SK-N-MC (cell line): ENCODE results near the gene DPEP2.

Source experiments
- DNase-seq: peaks from one replicate; pipeline ENCODE4 v3.0.0-alpha.2; 2011; ENCODE audit warnings: low read depth, low spot score
- H3K27ac ChIP-seq: fragments of 200-600 bp; sonication (generic); 2 replicates; pipeline ENCODE4 v1.5.1; 2016; ENCODE audit warnings: mixed run types
- H3K36me3 ChIP-seq: fragments of 200-600 bp; sonication (generic); 2 replicates; pipeline ENCODE4 v1.6.1; 2017; ENCODE audit warnings: antibody characterized with exemption, low read length, mixed read lengths; ENCODE audit not compliant: insufficient read depth
- H3K4me3 ChIP-seq: fragments of 200-600 bp; sonication (generic); 2 replicates; pipeline ENCODE4 v1.5.1; 2016
- H3K9ac ChIP-seq: fragments of 200-600 bp; sonication (generic); 2 replicates; pipeline ENCODE4 v1.8.0; 2017; ENCODE audit warnings: mixed run types, mixed read lengths; ENCODE audit not compliant: insufficient read length
- H3K9me3 ChIP-seq: fragments of 200-600 bp; sonication (generic); 2 replicates; pipeline ENCODE4 v1.6.1; 2017; ENCODE audit warnings: low read depth, mild to moderate bottlenecking, antibody characterized with exemption, low read length, moderate library complexity, mixed read lengths
- EZH2 ChIP-seq: fragments of 200-600 bp; sonication (generic); IDR thresholded peaks from one replicate; pipeline ENCODE4 v1.6.1; 2017; ENCODE audit warnings: antibody characterized with exemption
- FOXP2 ChIP-seq: optimal IDR thresholded peaks from 2 replicates; pipeline ENCODE3; 2011; ENCODE audit warnings: mild to moderate bottlenecking, moderate library complexity; ENCODE audit not compliant: insufficient read depth; ENCODE audit errors: extremely low read length, control extremely low read depth
- POLR2AphosphoS5 ChIP-seq: IDR thresholded peaks from 2 replicates; pipeline ENCODE4 v1.6.1; 2012; ENCODE audit warnings: mild to moderate bottlenecking, low read depth, low read length, borderline replicate concordance

The DPEP2 gene

DNA sequence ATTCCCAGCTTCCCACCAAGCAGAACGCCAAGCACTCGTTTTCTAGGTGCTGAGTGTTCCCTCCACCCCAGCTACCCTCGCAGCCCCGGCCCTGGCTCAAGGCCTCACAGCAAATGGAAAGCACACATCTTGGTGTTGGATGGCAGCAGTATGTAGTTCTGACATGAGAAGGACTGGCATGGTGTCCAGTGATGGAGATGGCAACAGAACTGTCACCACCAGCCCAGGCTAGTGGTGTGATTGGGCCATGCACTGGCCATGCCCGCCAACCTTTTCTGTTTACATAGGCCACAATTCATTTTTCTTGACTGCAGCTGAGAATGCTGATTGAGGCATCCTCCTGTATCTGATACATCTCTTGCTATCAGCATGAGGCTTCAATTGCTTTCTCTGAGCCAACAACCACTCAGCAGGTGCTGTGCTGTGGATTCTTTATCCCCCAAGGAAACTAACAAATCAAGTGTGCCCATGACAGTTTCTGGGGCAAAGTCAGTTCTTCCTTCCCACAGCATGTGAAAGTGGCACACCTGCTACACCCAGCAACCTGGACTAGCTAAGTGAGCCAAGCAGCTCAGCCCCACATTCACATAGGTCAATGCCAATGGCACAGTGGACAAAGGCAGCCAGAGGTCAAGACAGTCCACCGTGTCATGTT, 34.7 kb downstream of the DPEP2 start:
- Histone ChIP-seq H3K4me3 (no peak overlapping the region), H3K9ac (no peak overlapping the region), H3K27ac (no peak overlapping the region), H3K9me3 (no peaks in the 10 kb centered on the region), H3K36me3 (no peaks in the 10 kb centered on the region)
- DNase-seq: no peak
- no peak for TF ChIP-seq POLR2AphosphoS5
- TF ChIP-seq FOXP2: no peak
- TF ChIP-seq EZH2: no peak

DNA sequence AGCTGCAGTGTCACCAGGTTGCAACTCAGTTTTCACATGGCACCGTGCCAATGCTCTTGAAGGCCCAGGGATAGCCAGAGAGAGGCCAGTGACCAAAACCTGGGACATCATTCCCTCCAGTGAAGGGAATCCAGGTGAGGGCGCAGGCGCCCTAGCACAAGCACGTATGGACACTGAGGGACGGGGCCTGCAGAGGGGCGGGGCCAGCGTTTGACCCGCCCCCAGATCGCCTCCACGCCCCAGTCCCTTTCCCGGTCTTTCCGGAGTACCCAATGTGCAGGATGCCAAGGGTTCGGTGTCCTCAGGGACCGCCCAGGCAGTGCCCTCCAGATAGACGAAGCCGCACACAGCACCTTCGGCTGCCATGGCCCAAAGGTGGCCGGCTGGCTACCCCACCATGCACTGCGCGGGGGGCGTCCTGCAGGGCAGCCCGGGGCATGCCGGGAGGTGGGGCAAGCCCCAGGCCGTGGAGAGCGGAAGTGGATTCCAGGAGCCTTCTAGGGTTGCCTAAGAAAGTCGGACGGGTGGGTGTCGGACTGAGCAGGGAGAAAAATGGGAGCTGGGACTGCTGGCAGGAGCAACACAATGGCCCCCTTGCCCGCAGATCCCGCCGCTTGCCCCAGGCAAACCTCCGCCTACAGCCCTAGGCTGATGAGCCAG, 35.5 kb downstream of the DPEP2 start:
- Histone ChIP-seq H3K9ac (no peak overlapping the region), H3K9me3 (no peaks in the 10 kb centered on the region), H3K27ac (no peak overlapping the region), H3K4me3 (no peak overlapping the region), H3K36me3 (no peaks in the 10 kb centered on the region)
- no peak for TF ChIP-seq EZH2
- no peak for TF ChIP-seq POLR2AphosphoS5
- no peak for TF ChIP-seq FOXP2
- DNase-seq: no peak

GRCh38 chr16:67963292-67963661, 36.0 kb downstream of the DPEP2 start:
- H3K9ac ChIP-seq: no peak overlapping the region
- H3K36me3 ChIP-seq: no peaks in the 10 kb centered on the region
- H3K27ac ChIP-seq: no peak overlapping the region
- no peaks in the 10 kb centered on the region for H3K9me3 ChIP-seq
- no peak overlapping the region for H3K4me3 ChIP-seq
- no peak for DNase-seq
- no peak for TF ChIP-seq POLR2AphosphoS5
- no peak for TF ChIP-seq EZH2
- no peak for TF ChIP-seq FOXP2

- DNase-seq: no peak
- TF ChIP-seq EZH2 (no peak), FOXP2 (no peak), POLR2AphosphoS5 (no peak)
- no peak overlapping the region for H3K27ac ChIP-seq
- H3K36me3 ChIP-seq: no peaks in the 10 kb centered on the region
- no peaks in the 10 kb centered on the region for H3K9me3 ChIP-seq
- no peak overlapping the region for H3K9ac ChIP-seq
- H3K4me3 ChIP-seq: no peak overlapping the region
Observed at GRCh38 chr16:67962135-67962534, 37.1 kb downstream of the DPEP2 start.

- Histone ChIP-seq H3K27ac (no peak overlapping the region), H3K36me3 (no peaks in the 10 kb centered on the region), H3K4me3 (no peak overlapping the region), H3K9ac (no peak overlapping the region), H3K9me3 (no peaks in the 10 kb centered on the region)
- TF ChIP-seq EZH2 (no peak), POLR2AphosphoS5 (no peak), FOXP2 (no peak)
- DNase-seq: no peak
Observed at GRCh38 chr16:67961551-67961957, 37.7 kb downstream of the DPEP2 start.

DNA sequence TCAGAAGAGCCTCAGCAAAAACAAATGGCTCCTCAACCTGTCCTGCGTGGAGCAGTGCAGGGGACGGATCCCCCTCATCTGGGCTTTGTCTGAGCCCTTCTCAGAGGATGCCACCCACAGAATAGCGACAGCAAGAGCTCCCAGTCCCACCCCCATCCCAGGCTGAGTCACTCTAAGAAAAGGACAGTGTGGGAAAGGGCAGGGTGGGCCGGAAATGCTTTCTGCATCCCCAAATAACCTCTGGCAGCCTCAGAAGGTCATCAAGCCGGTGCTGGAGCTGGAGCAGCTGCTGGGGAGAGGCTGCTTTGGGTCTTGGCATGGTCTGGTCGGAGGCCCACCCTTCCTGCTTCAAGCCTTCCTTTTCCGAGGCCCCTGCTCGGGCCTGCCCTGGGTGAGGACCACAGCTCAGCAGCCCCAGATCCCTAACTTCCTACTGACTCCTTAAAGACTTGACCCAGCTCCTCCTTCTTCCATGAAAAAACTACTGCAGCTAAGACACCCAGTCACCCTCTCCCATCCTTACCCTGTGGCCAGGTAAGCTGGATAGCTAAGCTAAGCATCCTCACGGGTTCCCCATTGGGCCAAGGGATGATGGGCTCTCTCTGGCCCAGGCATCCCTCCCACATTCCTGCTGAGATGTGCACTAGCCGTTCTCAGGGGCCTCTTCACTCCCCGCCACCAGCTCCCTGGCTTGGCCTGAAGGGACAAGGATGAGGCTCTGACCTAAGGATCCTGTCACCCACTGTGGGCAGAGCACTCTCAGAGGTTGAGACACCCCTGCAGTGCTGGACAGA, 39.6 kb downstream of the DPEP2 start:
- DNase-seq: no peak
- H3K4me3 ChIP-seq: no peak overlapping the region
- H3K36me3 ChIP-seq: no peaks in the 10 kb centered on the region
- no peak for TF ChIP-seq FOXP2
- TF ChIP-seq EZH2: no peak
- no peak for TF ChIP-seq POLR2AphosphoS5
- no peaks in the 10 kb centered on the region for H3K9me3 ChIP-seq
- H3K27ac ChIP-seq: no peak overlapping the region
- no peak overlapping the region for H3K9ac ChIP-seq

GRCh38 chr16:67957622-67958021, 41.7 kb downstream of the DPEP2 start:
- H3K9ac ChIP-seq: no peak overlapping the region
- DNase-seq: no peak
- H3K4me3 ChIP-seq: no peak overlapping the region
- no peak for TF ChIP-seq EZH2
- TF ChIP-seq FOXP2: no peak
- TF ChIP-seq POLR2AphosphoS5: no peak
- no peaks in the 10 kb centered on the region for H3K36me3 ChIP-seq
- H3K9me3 ChIP-seq: no peaks in the 10 kb centered on the region
- H3K27ac ChIP-seq: no peak overlapping the region

DNA sequence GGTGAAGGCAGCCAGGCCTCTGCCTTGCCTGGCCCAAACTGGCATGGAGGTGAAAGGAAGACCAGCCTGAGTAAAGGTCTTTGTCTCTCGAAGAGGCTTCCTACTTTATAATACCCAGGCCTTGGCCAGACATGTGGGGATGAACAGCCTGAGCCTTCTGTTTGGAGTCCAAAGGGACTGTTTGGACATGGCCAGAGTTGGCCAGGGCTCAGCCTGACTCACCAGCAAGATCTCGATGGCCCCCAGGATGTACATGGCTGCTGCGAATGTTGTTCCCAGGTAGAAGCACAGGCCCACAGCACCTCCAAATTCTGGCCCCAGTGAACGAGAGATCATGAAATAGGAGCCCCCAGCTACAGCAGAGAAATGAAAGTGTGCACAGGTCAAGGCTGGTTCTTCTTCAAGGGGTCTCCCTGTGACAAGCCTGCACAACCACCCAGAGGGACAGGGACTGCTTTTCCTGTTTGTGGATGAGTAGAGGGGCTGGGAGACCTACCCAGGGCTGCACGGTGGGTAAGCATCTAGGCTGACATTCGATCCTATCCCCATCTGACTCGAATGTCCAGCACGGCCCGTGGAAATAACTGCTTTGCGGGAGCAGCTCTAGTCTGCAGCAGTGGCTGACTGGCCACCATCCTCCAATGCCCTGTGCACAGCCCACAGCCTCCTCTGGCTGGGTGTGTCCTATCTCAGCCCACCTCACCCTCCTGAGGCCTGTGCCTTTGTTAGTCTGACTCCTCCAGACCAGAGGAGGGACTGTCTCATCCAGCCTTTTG, 44.7 kb downstream of the DPEP2 start:
- H3K4me3 ChIP-seq: no peak overlapping the region
- no peak for DNase-seq
- no peaks in the 10 kb centered on the region for H3K9me3 ChIP-seq
- H3K9ac ChIP-seq: no peak overlapping the region
- TF ChIP-seq POLR2AphosphoS5 (no peak), FOXP2 (no peak), EZH2 (no peak)
- H3K27ac ChIP-seq: no peak overlapping the region
- H3K36me3 ChIP-seq: no peaks in the 10 kb centered on the region
